ENCODE measurements around the gene ERVFRD-1.
"Not testable (repeated sequence)": the region's sequence is repeated elsewhere in the genome, so short reads cannot be mapped to it uniquely, and the experiment has no call there.

The ERVFRD-1 gene

DNA sequence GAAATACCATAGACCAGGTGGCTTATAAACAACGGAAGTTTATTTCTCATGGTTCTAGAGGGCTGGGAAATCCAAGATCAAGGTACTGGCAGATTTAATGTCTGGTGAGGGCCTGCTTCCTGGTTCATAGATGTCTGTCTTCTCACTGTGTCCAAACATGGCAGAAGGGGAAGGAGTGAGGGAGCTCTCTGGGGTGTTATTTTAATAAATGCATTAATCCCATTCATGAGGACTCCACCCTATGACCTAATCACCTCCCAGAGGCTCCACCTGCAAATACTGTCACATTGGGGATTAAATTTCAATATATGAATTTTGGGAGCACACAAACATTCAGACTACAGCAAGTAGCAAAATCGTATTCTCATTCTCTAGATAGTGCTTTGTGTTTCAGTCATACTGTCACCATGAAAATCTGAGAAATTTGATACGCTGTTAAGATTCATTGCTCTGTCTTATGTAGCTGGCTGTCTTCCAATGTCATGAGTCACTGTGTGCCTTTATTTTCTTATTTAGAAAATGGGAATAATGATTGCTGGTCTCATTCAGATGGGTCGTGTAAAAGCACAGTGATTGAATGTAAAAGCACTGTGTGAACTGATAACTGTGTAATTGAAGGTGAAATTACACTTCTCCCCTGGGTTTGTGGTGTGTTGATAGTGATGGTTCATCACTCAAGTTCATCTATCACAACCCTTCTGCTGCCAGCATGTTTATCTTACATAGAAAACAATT is 8.9 kb upstream of the ERVFRD-1 start:
- Histone ChIP-seq H3F3A (ENCODE audit: low read depth) (no peaks in the 10 kb centered on the region), H3K9ac (ENCODE audit: low read depth, low read length, poor library complexity, severe bottlenecking) (no peak overlapping the region), H3K36me3 (ENCODE audit: insufficient read depth, low read length) (no peaks in the 10 kb centered on the region), H3K9me2 (replicated peaks; ENCODE audit: low read depth, low read length) (no peaks in the 10 kb centered on the region), H2AFZ (ENCODE audit: low read length) (no peak overlapping the region), H3K79me2 (ENCODE audit: insufficient read depth, low read length) (peaks cover 89% of the 10 kb centered on the region), H3K4me1 (ENCODE audit: insufficient read depth, low read length, poor library complexity, severe bottlenecking) (peaks cover 8% of the 10 kb centered on the region), H3K9me3 (ENCODE audit: insufficient read depth, low read depth, low read length) (no peaks in the 10 kb centered on the region), H3K4me2 (ENCODE audit: low read depth, low read length, poor library complexity, severe bottlenecking) (no peak overlapping the region), H3K27me3 (ENCODE audit: insufficient read depth, low read length, poor library complexity, severe bottlenecking) (no peaks in the 10 kb centered on the region), H3K4me3 (ENCODE audit: low read length, poor library complexity, severe bottlenecking) (no peak overlapping the region), H4K20me1 (ENCODE audit: insufficient read depth, low read length, poor library complexity, severe bottlenecking) (peaks cover 2% of the 10 kb centered on the region)
- TF ChIP-seq EZH2phosphoT487 (IDR thresholded peaks at IDR 0.05; ENCODE audit: borderline replicate concordance): no peak
- TF ChIP-seq, protein P1, sequence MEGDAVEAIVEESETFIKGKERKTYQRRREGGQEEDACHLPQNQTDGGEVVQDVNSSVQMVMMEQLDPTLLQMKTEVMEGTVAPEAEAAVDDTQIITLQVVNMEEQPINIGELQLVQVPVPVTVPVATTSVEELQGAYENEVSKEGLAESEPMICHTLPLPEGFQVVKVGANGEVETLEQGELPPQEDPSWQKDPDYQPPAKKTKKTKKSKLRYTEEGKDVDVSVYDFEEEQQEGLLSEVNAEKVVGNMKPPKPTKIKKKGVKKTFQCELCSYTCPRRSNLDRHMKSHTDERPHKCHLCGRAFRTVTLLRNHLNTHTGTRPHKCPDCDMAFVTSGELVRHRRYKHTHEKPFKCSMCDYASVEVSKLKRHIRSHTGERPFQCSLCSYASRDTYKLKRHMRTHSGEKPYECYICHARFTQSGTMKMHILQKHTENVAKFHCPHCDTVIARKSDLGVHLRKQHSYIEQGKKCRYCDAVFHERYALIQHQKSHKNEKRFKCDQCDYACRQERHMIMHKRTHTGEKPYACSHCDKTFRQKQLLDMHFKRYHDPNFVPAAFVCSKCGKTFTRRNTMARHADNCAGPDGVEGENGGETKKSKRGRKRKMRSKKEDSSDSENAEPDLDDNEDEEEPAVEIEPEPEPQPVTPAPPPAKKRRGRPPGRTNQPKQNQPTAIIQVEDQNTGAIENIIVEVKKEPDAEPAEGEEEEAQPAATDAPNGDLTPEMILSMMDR (conservative IDR thresholded peaks at IDR 0.05; ENCODE audit: low read length): no peak

DNA sequence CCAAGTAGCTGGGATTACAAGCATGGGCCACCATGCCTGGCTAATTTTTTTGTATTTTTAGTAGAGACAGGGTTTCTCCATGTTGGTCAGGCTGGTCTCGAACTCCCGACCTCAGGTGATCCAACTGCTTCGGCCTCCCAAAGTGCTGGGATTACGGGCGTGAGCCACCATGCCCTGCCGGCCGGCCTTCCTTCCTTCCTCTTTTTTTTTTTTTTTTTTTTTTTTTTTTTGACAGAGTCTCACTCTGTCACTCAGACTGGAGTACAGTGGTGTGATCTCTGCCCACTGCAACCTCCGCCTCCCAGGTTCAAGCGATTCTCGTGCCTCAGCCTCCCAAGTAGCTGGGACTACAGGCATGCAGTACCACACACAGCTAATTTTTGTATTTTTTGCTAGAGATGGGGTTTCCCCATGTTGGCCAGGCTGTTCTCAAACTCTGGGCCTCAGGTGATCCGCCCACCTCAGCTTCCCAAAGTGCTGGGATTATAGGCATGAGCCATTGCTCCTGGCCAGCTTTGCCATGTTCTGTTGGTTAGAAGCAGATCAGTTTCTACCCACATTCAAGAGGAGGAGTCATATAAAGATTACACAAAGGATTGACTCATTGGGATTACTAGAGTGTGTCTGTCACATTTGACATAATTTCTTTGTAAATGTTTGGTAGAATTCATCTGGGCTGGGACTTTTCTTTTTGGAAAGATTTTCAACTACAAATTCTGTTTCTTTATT is 4.4 kb upstream of the ERVFRD-1 start:
- Histone ChIP-seq H3K79me2 (ENCODE audit: insufficient read depth, low read length) (peaks cover 86% of the 10 kb centered on the region), H3K4me1 (ENCODE audit: insufficient read depth, low read length, poor library complexity, severe bottlenecking) (peaks cover 35% of the 10 kb centered on the region)
- not testable (repeated sequence) for H3K9ac ChIP-seq (ENCODE audit: low read depth, low read length, poor library complexity, severe bottlenecking); H3K4me2 ChIP-seq (ENCODE audit: low read depth, low read length, poor library complexity, severe bottlenecking); H3F3A ChIP-seq (ENCODE audit: low read depth); H2AFZ ChIP-seq (ENCODE audit: low read length); H3K36me3 ChIP-seq (ENCODE audit: insufficient read depth, low read length); H3K4me3 ChIP-seq (ENCODE audit: low read length, poor library complexity, severe bottlenecking); H3K27me3 ChIP-seq (ENCODE audit: insufficient read depth, low read length, poor library complexity, severe bottlenecking); H3K9me2 ChIP-seq (replicated peaks; ENCODE audit: low read depth, low read length); H4K20me1 ChIP-seq (ENCODE audit: insufficient read depth, low read length, poor library complexity, severe bottlenecking); H3K9me3 ChIP-seq (ENCODE audit: insufficient read depth, low read depth, low read length)

DNA sequence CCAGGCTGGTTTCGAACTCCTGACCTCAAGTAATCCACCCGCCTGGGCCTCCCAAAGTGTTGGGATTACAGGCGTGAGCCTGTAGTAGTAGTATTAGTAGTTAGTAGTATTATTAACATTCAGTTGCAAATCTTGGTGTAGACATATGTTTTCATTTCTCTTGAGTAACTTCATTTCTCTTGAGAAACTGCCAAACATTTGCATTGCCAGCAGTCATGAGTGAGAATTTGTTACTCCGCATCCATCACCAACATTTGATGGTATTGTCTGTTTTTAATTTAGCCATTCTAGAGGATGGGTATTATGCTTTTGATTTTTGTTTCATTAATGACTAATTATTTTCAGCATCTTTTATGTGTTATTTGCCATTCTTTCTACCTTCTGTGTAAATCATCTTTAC is 1.5 kb upstream of the ERVFRD-1 start:
- no peak overlapping the region for H3K4me3 ChIP-seq (ENCODE audit: low read length, poor library complexity, severe bottlenecking)
- H3K36me3 ChIP-seq (ENCODE audit: insufficient read depth, low read length): no peaks in the 10 kb centered on the region; the same call in 1 of the 2 replicates
- TF ChIP-seq, protein P1 (conservative IDR thresholded peaks at IDR 0.05; ENCODE audit: low read length): no peak
- TF ChIP-seq EZH2phosphoT487 (IDR thresholded peaks at IDR 0.05; ENCODE audit: borderline replicate concordance): no peak
- no peaks in the 10 kb centered on the region for H3K9me2 ChIP-seq (replicated peaks; ENCODE audit: low read depth, low read length)
- no peaks in the 10 kb centered on the region for H4K20me1 ChIP-seq (ENCODE audit: insufficient read depth, low read length, poor library complexity, severe bottlenecking)
- no peak overlapping the region for H2AFZ ChIP-seq (ENCODE audit: low read length)
- peaks cover 86% of the 10 kb centered on the region for H3K79me2 ChIP-seq (ENCODE audit: insufficient read depth, low read length)
- H3K4me2 ChIP-seq (ENCODE audit: low read depth, low read length, poor library complexity, severe bottlenecking): no peak overlapping the region
- H3K4me1 ChIP-seq (ENCODE audit: insufficient read depth, low read length, poor library complexity, severe bottlenecking): peaks cover 51% of the 10 kb centered on the region
- no peaks in the 10 kb centered on the region for H3K9me3 ChIP-seq (ENCODE audit: insufficient read depth, low read depth, low read length)
- H3K9ac ChIP-seq (ENCODE audit: low read depth, low read length, poor library complexity, severe bottlenecking): no peak overlapping the region
- H3K27me3 ChIP-seq (ENCODE audit: insufficient read depth, low read length, poor library complexity, severe bottlenecking): no peaks in the 10 kb centered on the region
- H3F3A ChIP-seq (ENCODE audit: low read depth): no peaks in the 10 kb centered on the region

Measured in Loucy (cell line).